ENCODE data around the gene JOSD2.

JOSD2 gene

GRCh38 chr19:50510700-50511068 lies 307 bp downstream of the JOSD2 start:
- Mint-ChIP-seq H3K27me3 (peaks cover 24% of the 10 kb centered on the region), H3K4me1 (peaks cover 28% of the 10 kb centered on the region)
- ATAC-seq, result no peak

DNA sequence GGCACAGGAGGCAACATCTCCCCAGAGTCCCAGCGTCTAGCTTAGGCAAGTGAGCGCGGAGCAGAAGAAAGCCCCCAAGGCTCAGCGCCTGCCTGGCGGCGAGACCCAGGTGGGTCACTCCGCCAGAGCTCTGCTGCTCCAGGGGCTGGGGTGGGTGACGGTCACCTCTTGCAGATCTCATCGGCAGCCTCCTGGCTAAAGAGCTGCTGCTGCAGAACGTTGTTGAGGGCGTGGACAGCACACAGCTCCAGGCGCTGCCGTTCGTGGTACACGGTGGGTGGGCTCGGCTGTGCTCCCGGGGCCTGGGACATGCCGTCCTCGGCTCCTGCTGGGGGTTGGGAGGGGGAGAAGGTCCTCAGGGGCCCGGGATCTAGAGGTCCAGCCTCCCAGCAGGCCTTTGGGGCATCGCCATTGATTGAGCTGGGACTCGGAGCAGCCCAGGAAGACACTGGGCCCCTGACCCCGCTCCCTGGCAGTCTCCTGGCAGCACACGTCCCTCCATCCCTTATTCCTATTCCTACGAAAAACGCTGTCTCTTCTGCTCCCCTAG lies 795 bp downstream of the JOSD2 start:
- H3K4me3 Mint-ChIP-seq, result peak overlapping the region; percentile 82
- ATAC-seq, result no peak
- peaks cover 24% of the 10 kb centered on the region for H3K36me3 Mint-ChIP-seq
- peaks cover 28% of the 10 kb centered on the region for H3K4me1 Mint-ChIP-seq
- H3K9me3 Mint-ChIP-seq, result peaks cover 2% of the 10 kb centered on the region
- peak overlapping the region; percentile 89 for H3K27ac Mint-ChIP-seq
- peaks cover 20% of the 10 kb centered on the region for H3K27me3 Mint-ChIP-seq

More at GRCh38 chr19:50510700-50511068, 307 bp downstream of the JOSD2 start:
- peaks cover 2% of the 10 kb centered on the region for H3K9me3 Mint-ChIP-seq
- peak overlapping the region; percentile 89 for H3K27ac Mint-ChIP-seq
- H3K36me3 Mint-ChIP-seq, result peaks cover 20% of the 10 kb centered on the region
- H3K4me3 Mint-ChIP-seq, result peak overlapping the region; percentile 82

- Mint-ChIP-seq H3K36me3 (peaks cover 26% of the 10 kb centered on the region), H3K27me3 (peaks cover 15% of the 10 kb centered on the region), H3K4me1 (peaks cover 28% of the 10 kb centered on the region), H3K9me3 (peaks cover 2% of the 10 kb centered on the region), H3K27ac (no peak overlapping the region), H3K4me3 (peak overlapping the region; percentile 49)
- ATAC-seq, result no peak
These were observed 1.6 kb downstream of the JOSD2 start for GRCh38 chr19:50509366-50509765.

GRCh38 chr19:50508843-50509190 lies 2.2 kb downstream of the JOSD2 start:
- Mint-ChIP-seq H3K27me3 (peaks cover 11% of the 10 kb centered on the region), H3K4me1 (peaks cover 28% of the 10 kb centered on the region), H3K36me3 (peaks cover 26% of the 10 kb centered on the region), H3K9me3 (peaks cover 2% of the 10 kb centered on the region), H3K4me3 (no peak overlapping the region), H3K27ac (no peak overlapping the region)
- ATAC-seq, result no peak

DNA sequence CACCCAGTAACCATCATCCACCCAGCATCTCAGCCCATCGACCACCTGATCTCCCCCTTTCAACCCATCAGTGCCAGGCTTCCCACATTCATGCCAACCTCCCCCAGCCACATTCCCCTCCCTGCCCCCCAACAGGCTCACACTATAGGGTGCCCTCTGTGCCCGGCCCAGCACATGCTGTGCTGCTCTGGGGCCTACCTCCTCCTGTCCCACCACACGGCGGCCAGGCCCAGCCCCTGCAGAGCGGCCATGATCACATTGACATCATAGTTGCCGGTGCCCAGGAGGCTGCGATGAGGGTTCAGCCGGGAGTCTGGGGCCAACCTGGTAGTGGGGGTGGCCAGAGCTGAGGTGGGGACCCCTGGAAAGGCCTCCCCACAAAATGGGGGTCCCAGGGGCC lies 3.6 kb downstream of the JOSD2 start:
- H3K27ac Mint-ChIP-seq, result no peak overlapping the region
- H3K27me3 Mint-ChIP-seq, result no peaks in the 10 kb centered on the region
- no peak overlapping the region for H3K4me3 Mint-ChIP-seq
- ATAC-seq, result no peak
- peaks cover 2% of the 10 kb centered on the region for H3K9me3 Mint-ChIP-seq
- H3K36me3 Mint-ChIP-seq, result peaks cover 26% of the 10 kb centered on the region
- peaks cover 28% of the 10 kb centered on the region for H3K4me1 Mint-ChIP-seq

DNA sequence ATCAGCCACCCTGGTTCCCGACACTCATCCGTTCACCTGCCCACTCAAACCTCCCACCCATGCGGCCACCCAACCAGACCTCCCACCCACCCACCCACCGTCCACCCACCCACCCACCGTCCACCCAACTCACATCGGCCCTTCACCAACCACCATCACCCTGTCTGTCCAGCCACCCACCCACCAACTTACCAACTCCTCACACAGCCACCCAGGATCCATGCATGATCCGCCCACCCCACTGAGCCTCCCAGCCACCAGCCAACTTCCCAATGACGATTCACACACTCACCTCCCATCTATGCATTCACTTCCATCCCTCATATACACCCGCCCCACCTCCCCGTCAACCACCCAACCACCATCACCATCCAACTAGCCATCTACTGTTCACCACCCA lies 4.3 kb downstream of the JOSD2 start:
- Mint-ChIP-seq H3K27ac (no peak overlapping the region), H3K4me3 (no peak overlapping the region), H3K4me1 (peaks cover 24% of the 10 kb centered on the region), H3K9me3 (peaks cover 2% of the 10 kb centered on the region), H3K36me3 (peaks cover 26% of the 10 kb centered on the region), H3K27me3 (no peaks in the 10 kb centered on the region)
- no peak for ATAC-seq

GRCh38 chr19:50505856-50506611 lies 5.0 kb downstream of the JOSD2 start:
- Mint-ChIP-seq H3K27ac (no peak overlapping the region), H3K9me3 (no peaks in the 10 kb centered on the region), H3K4me1 (peaks cover 18% of the 10 kb centered on the region), H3K4me3 (no peak overlapping the region), H3K36me3 (peaks cover 26% of the 10 kb centered on the region), H3K27me3 (no peaks in the 10 kb centered on the region)
- ATAC-seq, result no peak

GRCh38 chr19:50501568-50502475 lies 9.2 kb downstream of the JOSD2 start:
- Mint-ChIP-seq H3K4me1 (no peaks in the 10 kb centered on the region), H3K27me3 (no peaks in the 10 kb centered on the region), H3K36me3 (peaks cover 11% of the 10 kb centered on the region), H3K9me3 (no peaks in the 10 kb centered on the region), H3K4me3 (no peak overlapping the region), H3K27ac (no peak overlapping the region)
- ATAC-seq, result no peak

DNA sequence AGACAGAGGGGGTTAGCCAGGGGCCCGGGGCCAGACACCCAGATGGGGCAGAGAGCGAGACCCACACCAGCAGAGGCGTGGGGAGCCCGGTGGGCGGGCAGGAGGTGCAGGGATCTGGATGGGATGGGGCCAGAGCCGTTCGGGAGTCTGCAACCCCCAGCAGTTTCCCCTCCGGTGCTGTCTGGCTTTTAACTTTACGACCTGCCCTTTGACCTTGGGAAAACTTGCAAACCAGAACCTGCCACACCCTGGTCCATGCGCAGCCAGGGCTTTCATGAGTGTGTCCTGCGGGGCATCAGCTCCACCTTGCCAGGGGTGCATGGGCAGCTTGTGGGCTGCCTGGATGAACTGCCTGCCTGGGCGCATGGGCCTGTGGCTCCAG lies 9.8 kb downstream of the JOSD2 start:
- Mint-ChIP-seq H3K9me3 (no peaks in the 10 kb centered on the region), H3K36me3 (peaks cover 10% of the 10 kb centered on the region), H3K27me3 (no peaks in the 10 kb centered on the region), H3K4me3 (no peak overlapping the region), H3K4me1 (no peaks in the 10 kb centered on the region), H3K27ac (no peak overlapping the region)
- no peak for ATAC-seq

DNA sequence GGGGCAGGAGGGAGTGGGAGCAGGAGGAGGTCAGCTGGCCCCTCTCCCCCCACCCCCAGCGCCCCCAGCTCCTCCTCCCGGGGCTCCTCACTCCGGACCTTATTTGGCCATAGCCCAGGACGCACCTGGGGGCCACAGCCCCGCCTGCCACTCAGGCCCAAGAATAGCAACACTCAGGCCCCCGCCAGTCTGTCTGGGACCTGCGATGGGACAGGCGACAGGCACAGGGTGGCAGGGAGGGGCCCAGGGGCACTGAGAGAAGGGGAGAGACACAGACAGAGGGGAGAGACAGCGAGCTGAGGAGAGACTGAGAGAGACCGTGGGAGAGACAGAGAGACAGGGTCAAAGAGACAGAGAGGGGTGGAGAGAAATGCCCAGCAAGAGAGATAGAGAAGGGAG lies 10.2 kb downstream of the JOSD2 start:
- peak; percentile 40 for ATAC-seq

GRCh38 chr19:50500060-50500752 lies 10.8 kb downstream of the JOSD2 start:
- ATAC-seq, result peak; percentile 60
- no peaks in the 10 kb centered on the region for H3K4me1 Mint-ChIP-seq
- no peaks in the 10 kb centered on the region for H3K27me3 Mint-ChIP-seq
- H3K9me3 Mint-ChIP-seq, result no peaks in the 10 kb centered on the region
- no peak overlapping the region for H3K4me3 Mint-ChIP-seq
- no peak overlapping the region for H3K27ac Mint-ChIP-seq
- H3K36me3 Mint-ChIP-seq, result peaks cover 8% of the 10 kb centered on the region

More for the DNA sequence above, 10.2 kb downstream of the JOSD2 start:
- no peak overlapping the region for H3K4me3 Mint-ChIP-seq
- H3K27me3 Mint-ChIP-seq, result no peaks in the 10 kb centered on the region
- H3K9me3 Mint-ChIP-seq, result no peaks in the 10 kb centered on the region
- H3K27ac Mint-ChIP-seq, result no peak overlapping the region
- H3K36me3 Mint-ChIP-seq, result peaks cover 11% of the 10 kb centered on the region
- no peaks in the 10 kb centered on the region for H3K4me1 Mint-ChIP-seq

DNA sequence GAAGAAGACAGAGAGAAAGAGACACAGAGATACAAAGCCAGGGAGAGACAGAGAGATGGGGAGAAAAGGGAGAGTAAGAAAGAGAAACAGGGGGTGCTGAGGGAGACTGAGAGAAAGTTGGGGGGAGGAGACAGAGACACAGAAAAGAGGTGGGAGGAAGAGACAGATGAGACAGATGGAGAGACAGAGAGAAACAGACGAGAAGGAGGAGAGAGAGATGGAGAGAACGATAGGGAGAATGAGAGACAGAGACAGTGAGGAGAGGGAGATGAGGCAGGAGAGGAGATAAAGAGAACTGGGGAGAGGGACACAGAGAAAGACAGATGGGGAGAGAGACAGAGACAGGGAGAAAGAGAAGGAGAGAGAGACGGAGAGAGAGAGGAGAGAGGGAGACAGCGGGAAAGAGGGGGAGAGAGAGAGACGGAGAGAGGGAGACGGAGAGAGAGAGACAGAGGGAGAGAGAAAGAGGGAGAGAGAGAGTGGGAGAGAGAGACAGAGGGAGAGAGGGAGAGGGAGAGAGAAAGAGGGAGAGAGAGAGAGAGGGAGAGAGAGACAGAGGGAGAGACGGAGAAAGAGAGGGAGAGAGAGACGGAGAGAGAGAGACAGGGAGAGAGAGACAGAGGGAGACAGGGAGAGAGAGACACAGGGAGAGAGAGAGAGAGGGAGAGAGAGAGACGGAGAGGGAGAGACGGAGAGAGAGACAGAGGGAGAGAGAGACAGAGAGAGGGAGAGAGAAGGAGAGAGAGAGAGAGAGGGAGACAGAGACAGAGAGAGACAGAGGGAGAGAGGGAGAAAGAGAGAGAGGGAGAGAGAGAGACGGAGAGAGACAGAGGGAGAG lies 12.6 kb downstream of the JOSD2 start:
- no peak for ATAC-seq
- Mint-ChIP-seq H3K4me1 (no peaks in the 10 kb centered on the region), H3K4me3 (no peak overlapping the region), H3K9me3 (no peaks in the 10 kb centered on the region), H3K36me3 (peaks cover 18% of the 10 kb centered on the region), H3K27me3 (no peaks in the 10 kb centered on the region), H3K27ac (no peak overlapping the region)

GRCh38 chr19:50497022-50497405 lies 14.0 kb downstream of the JOSD2 start:
- Mint-ChIP-seq H3K36me3 (peaks cover 18% of the 10 kb centered on the region), H3K27me3 (no peaks in the 10 kb centered on the region), H3K27ac (no peak overlapping the region), H3K4me1 (peaks cover 6% of the 10 kb centered on the region), H3K4me3 (no peak overlapping the region), H3K9me3 (no peaks in the 10 kb centered on the region)
- no peak for ATAC-seq

DNA sequence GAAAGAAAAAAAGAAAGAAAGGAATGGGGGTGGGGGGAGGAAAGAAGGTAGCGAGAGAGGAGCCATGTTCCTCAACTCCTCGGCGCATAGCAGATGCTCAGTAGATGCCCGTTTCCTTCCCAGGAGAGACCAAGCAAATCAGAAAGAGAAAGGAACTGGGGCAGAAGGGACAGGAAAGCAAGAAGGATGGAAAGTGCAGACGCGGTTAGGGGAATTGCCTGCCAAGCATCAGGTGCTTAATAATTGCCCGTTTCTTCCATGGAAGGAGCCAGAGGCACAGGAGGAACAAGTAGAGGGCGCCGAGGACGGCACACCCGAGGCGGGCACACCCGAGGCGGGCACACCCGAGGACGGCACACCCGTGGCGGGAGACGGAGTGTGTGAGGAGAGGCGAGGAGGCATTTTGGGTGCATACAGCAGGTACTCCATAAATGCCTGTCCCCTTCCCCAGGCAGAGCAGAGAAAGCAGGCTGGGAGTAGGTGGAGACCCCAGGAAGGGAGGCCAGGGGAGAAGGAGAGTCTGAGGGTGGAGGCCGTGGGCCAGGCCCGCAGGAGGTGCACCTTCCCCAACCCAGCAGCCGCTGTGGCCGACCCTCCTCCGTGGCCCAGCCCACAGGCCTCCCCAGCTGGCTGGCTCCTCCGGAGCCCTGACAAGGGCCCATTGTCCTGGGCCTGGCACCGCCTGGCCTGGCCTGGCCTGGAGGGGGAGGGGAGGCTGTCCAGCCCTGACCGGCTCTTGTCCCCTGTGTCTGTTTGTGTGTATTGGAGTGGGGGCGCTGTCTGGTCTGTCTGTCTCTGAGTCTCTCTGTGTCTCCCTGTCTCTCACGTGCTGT lies 14.6 kb downstream of the JOSD2 start:
- H3K27ac Mint-ChIP-seq, result no peak overlapping the region
- H3K4me1 Mint-ChIP-seq, result peaks cover 12% of the 10 kb centered on the region
- no peaks in the 10 kb centered on the region for H3K27me3 Mint-ChIP-seq
- no peaks in the 10 kb centered on the region for H3K9me3 Mint-ChIP-seq
- peaks cover 18% of the 10 kb centered on the region for H3K36me3 Mint-ChIP-seq
- no peak overlapping the region for H3K4me3 Mint-ChIP-seq
- no peak for ATAC-seq

Measured in stimulated activated memory B cell treated with anti-CD40 and anti-IgM and Interleukin-4, amounts not matched to agents 10 μg/mL and 1 μg/mL and 100 μg/mL, for 72 hours (primary cell).